CMK (cell line): Measurements from ENCODE around the gene THOC6.
"Not testable (repeated sequence)": the region's sequence is repeated elsewhere in the genome, so short reads cannot be mapped to it uniquely, and the experiment has no call there.

Source experiments
- DNase-seq: peaks from one replicate; pipeline ENCODE4 v3.0.0-alpha.2; 2010; ENCODE audit warnings: low read depth

The THOC6 gene

GRCh38 chr16:3030222-3031212 lies 6.7 kb downstream of the THOC6 start:
- DNase-seq, result no peak

- DNase-seq, result no peak
These were observed 8.8 kb downstream of the THOC6 start for GRCh38 chr16:3032624-3033023.

GRCh38 chr16:3035289-3035971 lies 11.6 kb downstream of the THOC6 start:
- no peak for DNase-seq

- no peak for DNase-seq
These were observed 12.3 kb downstream of the THOC6 start for GRCh38 chr16:3035972-3036725.

GRCh38 chr16:3036726-3037315 lies 13.0 kb downstream of the THOC6 start, which contains the start of gene BICDL2:
Gene BICDL2 (minus strand): TSS chr16:3036944. CDS start chr16:3035496, 1,448 bp downstream.
- DNase-seq, result no peak

- no peak for DNase-seq
These were observed 14.4 kb downstream of the THOC6 start for GRCh38 chr16:3038256-3038655.

GRCh38 chr16:3038896-3039295 lies 15.1 kb downstream of the THOC6 start:
- no peak for DNase-seq

- DNase-seq, result no peak
These were observed 18.5 kb downstream of the THOC6 start for GRCh38 chr16:3042376-3042775.

GRCh38 chr16:3044708-3045107 lies 20.9 kb downstream of the THOC6 start:
- no peak for DNase-seq

- DNase-seq, result no peak
These were observed 22.2 kb downstream of the THOC6 start, which contains the start of gene MMP25 for GRCh38 chr16:3045758-3046640. Gene MMP25 (plus strand): TSS chr16:3046561. CDS start chr16:3046918, 357 bp downstream.

GRCh38 chr16:3046641-3047386 lies 23.0 kb downstream of the THOC6 start:
- no peak for DNase-seq

GRCh38 chr16:3047387-3047720 lies 23.5 kb downstream of the THOC6 start:
- no peak for DNase-seq

GRCh38 chr16:3049921-3050481 lies 26.2 kb downstream of the THOC6 start:
- DNase-seq, result no peak

- DNase-seq, result no peak
These were observed 26.7 kb downstream of the THOC6 start for GRCh38 chr16:3050487-3050886.

- DNase-seq, result no peak
These were observed 27.2 kb downstream of the THOC6 start for GRCh38 chr16:3051009-3051408.

- DNase-seq, result no peak
These were observed 27.7 kb downstream of the THOC6 start for GRCh38 chr16:3051494-3051893.

- not testable (repeated sequence) for DNase-seq
These were observed 28.9 kb downstream of the THOC6 start for GRCh38 chr16:3052571-3053329.

GRCh38 chr16:3053330-3053710 lies 29.5 kb downstream of the THOC6 start:
- not testable (repeated sequence) for DNase-seq
